Panc1 (cell line): ENCODE measurements around the gene MDH2. TPM values are rescaled to one million over a fixed set of nuclear protein-coding genes. Genes with fewer than 3 reads are reported as not detected.
A peak's percentile ranks its signal among the peaks of the same experiment; 100 is the strongest.

ENCODE experiments used
- ATAC-seq: fragments of 200-7000 bp; cut with Tn5 transposase; 2 replicates; pipeline ENCODE4 v1.9.1; 2020; ENCODE audit warnings: mild to moderate bottlenecking, moderate library complexity
- Bru-seq: library from RNA; stranded (reverse); fragments of 400-500 nt; gene quantifications from one replicate; lab custom pipeline; 2021; lab: Mats Ljungman, UMichigan
- BruChase-seq, 2 experiments: library from RNA; stranded (reverse); fragments of 400-500 nt; gene quantifications; one replicate each; lab custom pipeline; 2021; lab: Mats Ljungman, UMichigan
- BruUV-seq: library from RNA; stranded (reverse); fragments of 400-500 nt; replicated peaks from 2 replicates; lab custom pipeline; 2021; lab: Mats Ljungman, UMichigan
- CTCF ChIA-PET: fragments of 300-600 bp; sonication (Branson Sonifier 250); formaldehyde crosslinking; loops from one replicate; lab custom pipeline; 2022; ENCODE audit warnings: antibody characterized with exemption; lab: Charles Lee
- POLR2A ChIA-PET: fragments of 300-600 bp; sonication (Branson Sonifier 250); formaldehyde crosslinking; loops from one replicate; lab custom pipeline; 2022; ENCODE audit warnings: antibody characterized with exemption; lab: Charles Lee
- DNase-seq: peaks from one replicate; pipeline ENCODE4 v3.0.0-alpha.2; 2010; ENCODE audit warnings: low read depth, low spot score
- H3K27ac ChIP-seq: 2 replicates; pipeline ENCODE4 v1.5.1; 2011; ENCODE audit warnings: mild to moderate bottlenecking, low read length, inconsistent platforms
- H3K27me3 ChIP-seq: fragments of 200-500 bp; sonication (Bioruptor generic); 2 replicates; pipeline ENCODE4 v1.6.0; 2014; ENCODE audit warnings: low read length, inconsistent platforms; ENCODE audit not compliant: control insufficient read depth, insufficient read depth
- H3K36me3 ChIP-seq: fragments of 200-500 bp; sonication (Bioruptor generic); 2 replicates; pipeline ENCODE4 v1.5.1; 2014; ENCODE audit warnings: inconsistent platforms, mild to moderate bottlenecking, low read length, moderate library complexity; ENCODE audit not compliant: control insufficient read depth, insufficient read depth
- H3K4me1 ChIP-seq: 2 replicates; pipeline ENCODE4 v1.5.1; 2011; ENCODE audit warnings: inconsistent platforms, mild to moderate bottlenecking, low read length, moderate library complexity; ENCODE audit not compliant: control insufficient read depth, insufficient read depth
- H3K4me3 ChIP-seq, 2 experiments: 2 replicates each; pipeline ENCODE4 v1.5.1; 2011 to 2012; ENCODE audit warnings: low read depth in 2 of 2, low read length in 2 of 2, mild to moderate bottlenecking in 2 of 2, inconsistent platforms in 1 of 2, moderate library complexity in 1 of 2
- H3K9me3 ChIP-seq: fragments of 200-500 bp; sonication (Bioruptor generic); 2 replicates; pipeline ENCODE4 v1.5.1; 2014; ENCODE audit warnings: low read depth, mild to moderate bottlenecking, inconsistent platforms, low read length, moderate library complexity; ENCODE audit not compliant: control insufficient read depth, insufficient read depth
- POLR2AphosphoS5 ChIP-seq: IDR thresholded peaks from 2 replicates; pipeline ENCODE4 v1.6.1; 2012; ENCODE audit warnings: mild to moderate bottlenecking, low read depth, low read length, moderate library complexity
- SIN3A ChIP-seq: IDR thresholded peaks from 2 replicates; pipeline ENCODE4 v1.6.1; 2012; ENCODE audit warnings: low read depth, mild to moderate bottlenecking, low read length, moderate library complexity, borderline replicate concordance; ENCODE audit not compliant: insufficient read depth
- TCF7L2 ChIP-seq: IDR thresholded peaks from 2 replicates; pipeline ENCODE4 v1.6.1; 2011; ENCODE audit warnings: mild to moderate bottlenecking, low read depth, low read length, inconsistent platforms
- in situ Hi-C: cut with HindIII; loops from 2 replicates; pipeline ENCODE4 v1.10.0; 2016; ENCODE audit warnings: low sequenced_read_pairs, low pct_unique_long_range_greater_than_20kb
- intact Hi-C: fragments of 100-400 bp; cut with micrococcal nuclease; formaldehyde crosslinking; loops from one replicate; pipeline ENCODE4 v1.10.0; 2022; ENCODE audit not compliant: unreplicated experiment
- long read RNA-seq: library from polyadenylated mRNA; unstranded; transcript quantifications from one replicate; pipeline ENCODE4 v2.0.0, GENCODE V29; 2021; ENCODE audit not compliant: unreplicated experiment
- polyA plus RNA-seq: library from polyadenylated mRNA; unstranded; fragments of >200 nt; gene quantifications from one replicate; pipeline ENCODE4 v1.2.1, GENCODE V29; 2012; ENCODE audit warnings: missing spikeins; ENCODE audit not compliant: insufficient read length
- total RNA-seq: library from RNA; stranded (reverse); gene quantifications from one replicate; pipeline ENCODE4 v1.2.1, GENCODE V29; 2021; ENCODE audit not compliant: unreplicated experiment
- TF ChIP-seq, protein P1 (sequence below), 2 experiments: IDR thresholded peaks; 2 replicates each; pipeline ENCODE4 v1.6.1; 2011 to 2012; ENCODE audit warnings: low read depth in 2 of 2, control low read depth in 1 of 2, low read length in 1 of 2, mild to moderate bottlenecking in 1 of 2, moderate library complexity in 1 of 2; ENCODE audit not compliant: insufficient read depth in 1 of 2
- TF ChIP-seq, protein P2 (sequence below): fragments of 450-650 bp; IDR thresholded peaks from 2 replicates; pipeline ENCODE4 v1.5.1; 2017; ENCODE audit warnings: mild to moderate bottlenecking

Gene MDH2, protein sequence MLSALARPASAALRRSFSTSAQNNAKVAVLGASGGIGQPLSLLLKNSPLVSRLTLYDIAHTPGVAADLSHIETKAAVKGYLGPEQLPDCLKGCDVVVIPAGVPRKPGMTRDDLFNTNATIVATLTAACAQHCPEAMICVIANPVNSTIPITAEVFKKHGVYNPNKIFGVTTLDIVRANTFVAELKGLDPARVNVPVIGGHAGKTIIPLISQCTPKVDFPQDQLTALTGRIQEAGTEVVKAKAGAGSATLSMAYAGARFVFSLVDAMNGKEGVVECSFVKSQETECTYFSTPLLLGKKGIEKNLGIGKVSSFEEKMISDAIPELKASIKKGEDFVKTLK
- total RNA-seq (365 TPM), Bru-seq, nascent RNA (percentile 88 among the genes with signal in this experiment), BruChase-seq, experiment 1, labeled RNA remaining after a 2-hour chase (percentile 85 among the genes with signal in this experiment), BruChase-seq, experiment 2, labeled RNA remaining after a 6-hour chase (percentile 92 among the genes with signal in this experiment)
- 703 TPM for polyA plus RNA-seq
- long read RNA-seq, transcript MDH2-201 (9 exons, 2,209 nt): major isoform, 334 of 625 reads
- long read RNA-seq, transcript MDH2-204 (8 exons, 2,020 nt): minor isoform, 11 of 625 reads
- long read RNA-seq, partial matches to known transcripts: 267 of 625 reads
- long read RNA-seq, other reads (novel, unspliced or antisense): 13 of 625 reads

DNA sequence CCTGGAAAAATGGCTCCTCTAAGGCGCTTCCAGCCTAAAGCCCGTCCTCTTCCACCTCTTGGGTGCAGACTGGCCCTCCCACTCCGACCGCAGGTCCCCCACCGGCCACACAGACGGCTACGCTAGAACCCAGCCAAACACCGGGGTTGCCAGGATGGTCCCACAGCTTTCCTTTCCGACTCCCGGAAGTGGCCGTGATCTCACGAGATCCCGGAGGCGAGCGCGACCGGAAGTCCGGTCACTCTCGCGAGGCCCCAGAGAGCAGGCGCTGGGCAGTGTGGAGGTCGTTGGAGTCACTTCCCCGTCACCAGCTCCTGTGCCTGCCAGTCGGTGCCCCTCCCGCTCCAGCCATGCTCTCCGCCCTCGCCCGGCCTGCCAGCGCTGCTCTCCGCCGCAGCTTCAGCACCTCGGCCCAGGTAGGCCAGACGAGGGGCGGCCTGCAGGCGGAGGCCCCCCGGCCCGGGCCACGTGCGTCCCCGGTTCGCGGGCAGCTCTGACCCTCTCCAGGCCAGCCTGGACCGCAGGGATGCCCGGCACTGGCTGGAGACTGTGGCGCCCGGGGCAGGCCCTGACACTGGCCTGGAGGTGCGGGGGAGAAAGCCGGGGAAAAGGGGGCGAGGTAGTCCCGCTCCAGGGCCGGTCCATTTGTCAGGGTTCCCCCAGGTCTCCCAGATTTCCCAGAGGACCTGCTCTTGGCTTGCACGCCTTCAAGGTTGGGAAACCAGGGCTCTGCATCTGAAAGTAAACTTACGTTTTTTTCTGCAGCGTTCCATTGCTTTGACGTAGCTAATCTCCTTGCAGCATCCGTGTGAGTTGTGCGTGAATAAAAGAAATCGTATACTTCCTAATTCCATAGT, at the start of gene MDH2, which contains the start of gene STYXL1:
MDH2 (plus strand) TSS at position 296 of the 857 bp plus-strand sequence; CDS start at position 351, 55 bp downstream.
STYXL1 (minus strand) TSS at position 190 of the 857 bp plus-strand sequence. CDS start 17,477 bp downstream, outside the sequence.
- in situ Hi-C loops: no loop called here
- DNase-seq: peak; percentile 79
- BruUV-seq: no TSS peak
- ChIA-PET CTCF (no interaction called here), POLR2A (interaction anchor here (0.6 to 0.9 kb wide), 3 partner anchors 9 to 74 kb away, joined by 3 read pairs; no protein-coding TSS in a partner anchor)
- peak within 1 kb of the TSS; percentile 98 to 99 for H3K4me3 ChIP-seq
- H3K9me3 ChIP-seq: no peaks in the 10 kb centered on the region
- no peaks in the 10 kb centered on the region; the same call in 1 of the 2 replicates for H3K36me3 ChIP-seq
- peaks cover 10% of the 10 kb centered on the region for H3K4me1 ChIP-seq
- H3K27ac ChIP-seq: peak within 1 kb of the TSS; percentile 94
- TF ChIP-seq SIN3A (peak; percentile 94), TCF7L2 (no peak), POLR2AphosphoS5 (peak; percentile 96)
- TF ChIP-seq, protein P1, sequence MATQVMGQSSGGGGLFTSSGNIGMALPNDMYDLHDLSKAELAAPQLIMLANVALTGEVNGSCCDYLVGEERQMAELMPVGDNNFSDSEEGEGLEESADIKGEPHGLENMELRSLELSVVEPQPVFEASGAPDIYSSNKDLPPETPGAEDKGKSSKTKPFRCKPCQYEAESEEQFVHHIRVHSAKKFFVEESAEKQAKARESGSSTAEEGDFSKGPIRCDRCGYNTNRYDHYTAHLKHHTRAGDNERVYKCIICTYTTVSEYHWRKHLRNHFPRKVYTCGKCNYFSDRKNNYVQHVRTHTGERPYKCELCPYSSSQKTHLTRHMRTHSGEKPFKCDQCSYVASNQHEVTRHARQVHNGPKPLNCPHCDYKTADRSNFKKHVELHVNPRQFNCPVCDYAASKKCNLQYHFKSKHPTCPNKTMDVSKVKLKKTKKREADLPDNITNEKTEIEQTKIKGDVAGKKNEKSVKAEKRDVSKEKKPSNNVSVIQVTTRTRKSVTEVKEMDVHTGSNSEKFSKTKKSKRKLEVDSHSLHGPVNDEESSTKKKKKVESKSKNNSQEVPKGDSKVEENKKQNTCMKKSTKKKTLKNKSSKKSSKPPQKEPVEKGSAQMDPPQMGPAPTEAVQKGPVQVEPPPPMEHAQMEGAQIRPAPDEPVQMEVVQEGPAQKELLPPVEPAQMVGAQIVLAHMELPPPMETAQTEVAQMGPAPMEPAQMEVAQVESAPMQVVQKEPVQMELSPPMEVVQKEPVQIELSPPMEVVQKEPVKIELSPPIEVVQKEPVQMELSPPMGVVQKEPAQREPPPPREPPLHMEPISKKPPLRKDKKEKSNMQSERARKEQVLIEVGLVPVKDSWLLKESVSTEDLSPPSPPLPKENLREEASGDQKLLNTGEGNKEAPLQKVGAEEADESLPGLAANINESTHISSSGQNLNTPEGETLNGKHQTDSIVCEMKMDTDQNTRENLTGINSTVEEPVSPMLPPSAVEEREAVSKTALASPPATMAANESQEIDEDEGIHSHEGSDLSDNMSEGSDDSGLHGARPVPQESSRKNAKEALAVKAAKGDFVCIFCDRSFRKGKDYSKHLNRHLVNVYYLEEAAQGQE (IDR thresholded peaks at IDR 0.05; ENCODE audit: insufficient read depth in 1 of 2, low read depth in 2 of 2, low read length in 1 of 2): peak in 1 of 2 experiments; percentile 50; a peak in 1 of 4 replicates
- TF ChIP-seq, protein P2, sequence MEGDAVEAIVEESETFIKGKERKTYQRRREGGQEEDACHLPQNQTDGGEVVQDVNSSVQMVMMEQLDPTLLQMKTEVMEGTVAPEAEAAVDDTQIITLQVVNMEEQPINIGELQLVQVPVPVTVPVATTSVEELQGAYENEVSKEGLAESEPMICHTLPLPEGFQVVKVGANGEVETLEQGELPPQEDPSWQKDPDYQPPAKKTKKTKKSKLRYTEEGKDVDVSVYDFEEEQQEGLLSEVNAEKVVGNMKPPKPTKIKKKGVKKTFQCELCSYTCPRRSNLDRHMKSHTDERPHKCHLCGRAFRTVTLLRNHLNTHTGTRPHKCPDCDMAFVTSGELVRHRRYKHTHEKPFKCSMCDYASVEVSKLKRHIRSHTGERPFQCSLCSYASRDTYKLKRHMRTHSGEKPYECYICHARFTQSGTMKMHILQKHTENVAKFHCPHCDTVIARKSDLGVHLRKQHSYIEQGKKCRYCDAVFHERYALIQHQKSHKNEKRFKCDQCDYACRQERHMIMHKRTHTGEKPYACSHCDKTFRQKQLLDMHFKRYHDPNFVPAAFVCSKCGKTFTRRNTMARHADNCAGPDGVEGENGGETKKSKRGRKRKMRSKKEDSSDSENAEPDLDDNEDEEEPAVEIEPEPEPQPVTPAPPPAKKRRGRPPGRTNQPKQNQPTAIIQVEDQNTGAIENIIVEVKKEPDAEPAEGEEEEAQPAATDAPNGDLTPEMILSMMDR: no peak
- H3K27me3 ChIP-seq: no peaks in the 10 kb centered on the region
- peak; percentile 99 for ATAC-seq
- intact Hi-C loops: no loop called here

DNA sequence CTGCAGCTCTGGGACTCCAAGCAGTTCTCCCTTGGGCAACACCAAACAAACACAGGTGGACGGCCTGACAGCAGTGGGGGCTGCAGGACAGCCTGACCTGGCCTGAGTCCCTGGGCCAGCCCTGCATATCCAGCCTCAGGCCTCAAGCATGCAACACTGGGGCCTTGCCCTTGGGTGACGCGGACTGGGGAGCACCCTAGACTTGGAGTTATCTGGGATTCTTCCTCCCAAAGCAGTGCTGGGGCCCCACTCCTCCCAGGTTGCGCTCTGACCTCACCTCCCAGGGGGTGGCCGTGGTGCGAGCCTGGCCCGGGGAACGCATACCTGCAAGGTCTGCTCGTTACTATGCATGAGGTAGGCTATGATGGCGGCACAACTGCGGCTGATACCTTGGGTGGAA, 47.3 kb upstream of the MDH2 start:
- CTCF ChIA-PET: no interaction called here
- in situ Hi-C loops (no loop called here), intact Hi-C loops (no loop called here)
- POLR2A ChIA-PET: no interaction called here
- no peak for DNase-seq
- BruUV-seq: no TSS peak
- no peaks in the 10 kb centered on the region for H3K9me3 ChIP-seq
- no peak for ATAC-seq
- no peaks in the 10 kb centered on the region for H3K27me3 ChIP-seq
- H3K4me3 ChIP-seq: no peak overlapping the region
- H3K4me1 ChIP-seq: no peaks in the 10 kb centered on the region
- peaks cover 5% of the 10 kb centered on the region for H3K36me3 ChIP-seq
- no peak overlapping the region for H3K27ac ChIP-seq
- TF ChIP-seq TCF7L2: no peak
- TF ChIP-seq, protein P1 (IDR thresholded peaks at IDR 0.05; ENCODE audit: insufficient read depth in 1 of 2, low read depth in 2 of 2, low read length in 1 of 2): no peak
